HG02938 (cell line): ENCODE measurements around the gene DNMT1.
A peak's percentile ranks its signal among the peaks of the same experiment; 100 is the strongest.
"Not testable (repeated sequence)": the region's sequence is repeated elsewhere in the genome, so short reads cannot be mapped to it uniquely, and the experiment has no call there.

Experiments
- ATAC-seq: cut with Tn5 transposase; IDR thresholded peaks from one replicate; pipeline ENCODE4 v1.9.1; 2021; ENCODE audit warnings: mild to moderate bottlenecking, moderate library complexity; ENCODE audit not compliant: unreplicated experiment

DNMT1 gene

GRCh38 chr19:10194500-10195198, at the start of gene DNMT1:
Gene DNMT1 (minus strand): TSS chr19:10194953. CDS start chr19:10194899, 54 bp downstream.
- ATAC-seq: peak; percentile 74

- no peak for ATAC-seq
Measured at GRCh38 chr19:10243606-10244005, 48.9 kb upstream of the DNMT1 start.

GRCh38 chr19:10241826-10242449, 47.2 kb upstream of the DNMT1 start:
- ATAC-seq: not testable (repeated sequence)

- ATAC-seq: no peak
Measured at GRCh38 chr19:10238172-10238783, 43.5 kb upstream of the DNMT1 start.

GRCh38 chr19:10237702-10238101, 42.9 kb upstream of the DNMT1 start:
- no peak for ATAC-seq

- ATAC-seq: not testable (repeated sequence)
Measured at GRCh38 chr19:10235409-10235808, 40.7 kb upstream of the DNMT1 start.

GRCh38 chr19:10235003-10235402, 40.2 kb upstream of the DNMT1 start:
- no peak for ATAC-seq

GRCh38 chr19:10233946-10234345, 39.2 kb upstream of the DNMT1 start:
- no peak for ATAC-seq

GRCh38 chr19:10231612-10232228, 37.0 kb upstream of the DNMT1 start:
- no peak for ATAC-seq

GRCh38 chr19:10230861-10231611, 36.3 kb upstream of the DNMT1 start, which contains the start of gene S1PR2:
Gene S1PR2 (minus strand): TSS chr19:10231331. CDS start chr19:10224905, 6,426 bp downstream.
- no peak for ATAC-seq

- ATAC-seq: no peak
Measured at GRCh38 chr19:10230173-10230860, 35.6 kb upstream of the DNMT1 start.

GRCh38 chr19:10228920-10229319, 34.2 kb upstream of the DNMT1 start:
- no peak for ATAC-seq

GRCh38 chr19:10228393-10228792, 33.6 kb upstream of the DNMT1 start:
- no peak for ATAC-seq

GRCh38 chr19:10227026-10227971, 32.5 kb upstream of the DNMT1 start:
- no peak for ATAC-seq

GRCh38 chr19:10226376-10227025, 31.7 kb upstream of the DNMT1 start:
- no peak for ATAC-seq

GRCh38 chr19:10226021-10226375, 31.2 kb upstream of the DNMT1 start:
- ATAC-seq: no peak

GRCh38 chr19:10224337-10224736, 29.6 kb upstream of the DNMT1 start:
- ATAC-seq: no peak

GRCh38 chr19:10223488-10224213, 28.9 kb upstream of the DNMT1 start:
- no peak for ATAC-seq
